Right forelimb (tissue), 1 donor: ENCODE data around the gene SLC25A48.

Experiments
- DNase-seq: peaks from one replicate; pipeline ENCODE4 v3.0.0-alpha.2; 2018

Gene SLC25A48

DNA sequence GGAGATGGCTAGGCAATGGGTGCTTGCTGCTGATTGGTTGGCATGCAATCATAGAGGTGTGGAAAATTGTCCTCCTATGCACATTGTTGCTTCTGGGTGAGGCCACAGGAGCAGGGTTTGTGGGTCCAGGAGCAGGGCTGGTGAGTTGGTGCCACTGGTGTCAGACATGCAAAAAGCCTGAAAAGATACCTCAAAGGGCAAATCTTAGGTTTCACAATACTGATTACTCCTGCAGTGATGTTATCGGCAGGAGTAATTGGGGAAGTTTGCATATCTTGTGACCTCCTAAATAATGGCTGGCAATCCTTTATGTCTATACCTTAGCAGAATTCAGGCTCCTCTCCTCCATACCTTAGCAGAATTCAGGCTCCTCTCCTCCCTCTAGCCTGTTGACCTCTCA, 25.2 kb downstream of the SLC25A48 start:
- no peak for DNase-seq

DNA sequence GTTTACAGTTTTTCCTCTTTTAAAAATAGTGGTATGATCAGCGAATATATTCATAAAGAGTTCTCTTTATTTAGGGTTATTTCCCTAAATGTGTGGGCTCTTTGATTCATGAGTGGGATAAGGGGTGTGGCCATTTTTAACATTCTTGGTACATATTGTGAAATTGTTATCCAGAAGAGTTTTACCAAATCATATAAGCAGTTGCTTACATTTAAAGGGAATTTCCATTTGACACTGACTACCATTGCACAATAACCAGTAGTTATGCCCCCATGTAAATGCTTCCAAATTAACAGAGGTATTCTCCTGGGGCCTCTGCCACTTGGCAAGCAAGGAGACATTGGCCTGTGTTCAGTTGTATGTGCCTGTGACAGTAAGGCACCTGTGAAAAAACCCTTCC, 27.2 kb downstream of the SLC25A48 start:
- DNase-seq = no peak

DNA sequence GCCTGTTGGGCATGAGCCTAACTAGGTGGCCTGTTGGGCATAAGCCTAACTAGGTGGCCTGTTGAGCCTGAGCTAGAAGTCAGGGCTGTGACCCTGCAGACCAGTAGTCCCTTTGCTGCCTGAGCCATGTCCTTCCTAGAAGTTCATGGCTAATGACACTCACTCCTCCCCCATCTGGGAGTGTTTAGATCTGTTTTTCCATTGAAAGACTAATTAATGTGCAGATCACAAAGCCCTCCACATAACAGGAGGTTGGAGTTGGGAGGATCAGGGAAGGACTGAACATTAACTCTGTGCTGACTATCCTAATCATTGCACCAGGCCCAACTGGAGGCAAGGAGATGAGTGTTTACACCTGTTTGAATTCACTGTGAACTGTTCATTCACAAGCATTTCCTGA, 27.6 kb downstream of the SLC25A48 start:
- no peak for DNase-seq

DNA sequence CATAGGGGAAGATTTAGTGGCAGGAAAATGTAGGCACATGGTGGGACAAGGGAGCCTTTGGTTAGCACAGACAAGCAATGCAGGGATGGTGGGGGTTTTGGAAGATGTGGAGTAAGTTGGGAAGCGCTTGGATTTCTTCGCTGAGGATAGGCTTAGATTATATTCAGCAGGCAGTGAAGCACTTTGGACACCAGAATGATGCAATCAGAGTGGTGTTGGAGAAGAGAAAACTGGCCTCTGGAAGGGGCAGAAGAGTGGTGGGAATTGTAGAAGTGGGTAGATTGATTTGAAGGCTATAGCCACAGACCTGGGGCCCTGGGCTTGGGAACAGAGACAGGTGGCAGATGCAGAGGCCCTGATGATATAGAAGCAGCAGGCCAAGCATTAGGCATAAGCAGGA, 28.3 kb downstream of the SLC25A48 start:
- DNase-seq = no peak

- DNase-seq = no peak
Measured at GRCh38 chr5:135864503-135865435, 30.3 kb downstream of the SLC25A48 start.

DNA sequence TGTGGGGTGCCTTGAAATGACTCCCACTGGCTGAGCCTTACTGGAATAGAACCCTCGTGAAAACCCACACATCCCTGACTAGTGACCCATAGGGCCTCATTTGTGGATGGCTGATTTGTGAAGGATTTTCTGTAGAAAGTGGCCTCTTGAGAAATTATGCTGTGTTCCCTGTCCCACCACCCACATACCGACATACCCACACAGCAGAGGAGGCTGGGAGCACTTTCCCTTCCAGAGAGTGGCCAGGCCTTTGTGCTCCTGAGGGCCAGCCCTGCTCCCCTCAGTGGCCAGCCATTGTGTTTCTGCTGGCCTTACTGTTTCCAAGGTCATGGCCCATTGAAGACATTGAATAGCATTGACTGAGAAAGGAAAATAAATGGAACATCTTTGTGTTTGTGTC, 31.6 kb downstream of the SLC25A48 start:
- no peak for DNase-seq

DNA sequence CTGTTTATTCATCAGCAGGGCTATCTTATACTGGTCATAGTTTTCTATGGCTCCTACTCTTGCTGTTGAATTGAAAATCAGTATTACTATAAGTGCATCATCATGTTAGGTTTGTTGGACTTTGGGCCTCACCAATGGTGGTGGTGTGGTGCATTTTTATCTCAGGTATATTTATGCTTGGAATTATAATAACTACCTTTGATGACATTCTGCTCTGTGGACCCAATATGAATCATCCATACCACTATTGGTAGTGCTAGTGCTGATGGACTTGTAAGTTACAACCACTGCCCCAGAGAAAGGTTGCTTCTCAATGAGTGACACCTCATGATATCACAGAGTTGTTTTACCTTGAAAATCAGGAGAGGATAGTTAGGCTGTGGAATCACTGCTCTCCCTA, 33.1 kb downstream of the SLC25A48 start:
- DNase-seq = no peak

GRCh38 chr5:135868681-135869080, 34.2 kb downstream of the SLC25A48 start:
- DNase-seq = no peak

DNA sequence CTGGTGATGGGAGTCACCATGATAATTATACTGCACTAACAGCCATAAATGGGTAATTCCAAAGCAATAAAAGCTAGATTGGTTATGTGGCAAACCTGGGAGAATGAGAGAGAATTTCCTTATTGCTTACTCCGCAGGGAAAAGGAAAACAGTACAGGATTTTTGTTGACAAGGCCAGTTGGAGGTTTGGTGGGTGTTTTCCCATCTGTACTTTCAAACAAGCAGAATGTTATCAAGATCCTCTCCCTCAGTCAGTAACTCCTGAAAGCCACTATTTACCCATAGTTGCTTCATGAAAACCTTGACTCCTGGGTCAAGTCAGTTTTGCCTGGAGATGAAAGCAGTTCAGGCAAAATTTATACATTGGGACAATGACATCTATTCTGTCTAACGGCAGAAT, 34.8 kb downstream of the SLC25A48 start:
- no peak for DNase-seq

- DNase-seq = no peak
Measured at GRCh38 chr5:135869935-135870334, 35.5 kb downstream of the SLC25A48 start.

DNA sequence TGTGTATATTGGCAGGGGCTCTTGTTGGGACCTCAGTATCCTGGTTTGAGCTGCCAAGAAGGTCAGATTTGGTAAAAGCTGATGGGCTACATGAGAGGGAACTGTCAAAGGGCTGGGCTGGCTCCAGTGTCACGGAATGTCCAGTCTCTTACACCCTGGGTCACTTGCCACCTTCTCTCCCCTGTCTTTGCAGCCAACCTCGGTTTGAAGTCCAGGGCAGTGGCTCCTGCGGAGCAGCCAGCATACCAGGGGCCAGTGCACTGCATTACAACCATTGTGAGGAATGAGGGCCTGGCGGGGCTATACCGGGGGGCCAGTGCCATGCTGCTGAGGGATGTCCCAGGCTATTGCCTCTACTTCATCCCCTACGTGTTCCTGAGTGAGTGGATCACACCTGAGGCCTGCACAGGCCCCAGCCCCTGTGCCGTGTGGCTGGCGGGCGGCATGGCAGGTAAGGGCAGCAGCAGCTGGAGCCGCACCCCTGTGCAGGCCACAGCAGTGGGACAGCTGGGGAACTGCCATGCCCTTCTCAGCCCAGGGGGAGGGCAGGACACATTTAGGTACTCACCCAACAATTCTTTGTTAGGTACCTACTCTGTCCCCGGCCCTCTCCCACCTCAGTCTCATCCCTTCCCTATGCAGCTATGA, 36.9 kb downstream of the SLC25A48 start:
- no peak for DNase-seq

GRCh38 chr5:135873831-135874230, 39.4 kb downstream of the SLC25A48 start:
- no peak for DNase-seq

DNA sequence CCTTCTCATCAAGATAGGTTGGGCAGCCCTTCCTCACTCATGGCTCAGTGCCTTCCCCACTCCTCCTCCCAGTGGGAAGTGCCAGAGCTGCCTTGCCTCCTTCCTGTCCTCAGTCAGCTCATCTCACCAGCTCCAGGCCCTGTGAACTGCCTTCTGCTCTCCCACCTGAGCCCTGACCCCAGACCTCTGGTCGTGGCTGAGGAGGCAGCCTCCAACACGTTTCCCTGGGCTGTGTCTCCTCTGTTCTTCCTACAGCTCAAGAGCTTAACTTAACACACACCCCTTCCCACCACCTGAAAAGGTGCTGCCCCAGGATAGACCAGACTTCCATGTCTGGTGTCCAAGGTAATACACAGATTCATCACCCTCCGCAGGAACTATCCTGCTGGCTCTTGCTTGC, 40.0 kb downstream of the SLC25A48 start:
- DNase-seq = no peak

DNA sequence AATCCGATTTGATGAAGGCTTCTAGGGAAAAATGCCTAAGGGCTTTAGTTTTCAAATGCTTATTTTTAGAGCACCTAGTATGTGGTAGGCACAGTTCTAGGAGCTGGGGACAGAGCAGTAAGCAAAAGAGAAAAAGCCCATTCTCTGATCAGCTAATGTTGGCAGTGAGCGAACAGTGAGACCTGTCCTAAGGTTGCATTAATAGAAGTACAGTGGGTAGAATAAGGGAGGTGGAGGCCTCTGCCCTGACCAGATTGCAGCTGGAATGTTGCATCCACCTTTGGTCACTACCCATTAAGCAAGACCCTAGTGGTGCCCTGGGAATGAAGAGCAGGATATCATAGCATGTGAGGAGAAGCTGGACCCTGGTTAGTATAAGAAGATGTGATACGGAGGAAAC, 41.1 kb downstream of the SLC25A48 start:
- DNase-seq = no peak

GRCh38 chr5:135876146-135876545, 41.7 kb downstream of the SLC25A48 start:
- no peak for DNase-seq

DNA sequence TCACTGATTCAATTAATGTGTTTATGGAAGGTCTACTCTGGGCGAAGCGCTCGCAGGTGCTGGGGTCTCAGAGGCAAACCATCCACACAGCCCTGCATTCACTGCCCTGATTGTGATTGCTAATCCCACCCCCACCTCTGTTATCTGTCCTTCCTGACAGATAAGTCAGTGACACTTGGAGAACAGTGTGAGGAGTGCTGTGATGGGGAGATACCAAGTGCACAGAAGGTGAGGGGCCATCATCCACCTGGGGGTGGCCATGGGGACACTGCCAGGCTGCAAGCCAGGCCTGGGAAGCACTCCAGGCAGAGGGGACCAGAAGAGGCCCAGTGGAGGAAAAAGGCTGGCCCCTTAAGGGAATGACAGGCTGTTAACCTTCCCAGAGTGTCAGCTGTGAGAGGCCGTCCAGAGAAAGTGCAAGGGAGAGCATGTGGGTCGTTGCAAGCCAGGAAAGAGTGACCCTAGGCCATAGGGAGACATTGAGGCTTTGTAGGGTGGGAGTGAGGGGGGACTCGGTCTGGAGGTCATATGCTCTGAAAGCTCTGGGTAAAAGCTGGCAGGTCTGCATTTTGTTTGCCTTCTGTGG, 43.2 kb downstream of the SLC25A48 start:
- DNase-seq = no peak

DNA sequence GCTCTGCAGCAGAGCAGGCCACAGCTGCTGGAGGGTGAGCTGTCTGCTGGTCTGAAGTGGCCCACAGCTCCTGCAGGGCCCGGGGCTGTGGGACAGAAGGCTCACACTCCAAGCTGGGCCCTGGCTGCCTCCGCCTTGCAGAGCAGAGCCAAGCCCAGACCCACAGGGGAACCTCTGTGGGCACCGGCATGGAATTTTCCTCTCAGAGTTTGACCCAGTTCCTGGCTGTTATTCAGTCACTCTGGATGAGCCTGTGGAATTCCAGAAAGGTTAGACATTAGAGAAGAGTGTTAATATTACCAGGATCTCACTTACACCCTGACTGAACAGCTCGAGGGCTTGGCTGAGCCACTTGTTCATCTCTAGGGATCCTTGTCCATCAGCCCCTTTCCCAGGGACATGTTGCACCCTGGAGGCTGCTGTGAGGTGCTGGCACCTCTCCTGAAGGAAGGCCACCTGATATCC, 43.7 kb downstream of the SLC25A48 start:
- DNase-seq = no peak

DNA sequence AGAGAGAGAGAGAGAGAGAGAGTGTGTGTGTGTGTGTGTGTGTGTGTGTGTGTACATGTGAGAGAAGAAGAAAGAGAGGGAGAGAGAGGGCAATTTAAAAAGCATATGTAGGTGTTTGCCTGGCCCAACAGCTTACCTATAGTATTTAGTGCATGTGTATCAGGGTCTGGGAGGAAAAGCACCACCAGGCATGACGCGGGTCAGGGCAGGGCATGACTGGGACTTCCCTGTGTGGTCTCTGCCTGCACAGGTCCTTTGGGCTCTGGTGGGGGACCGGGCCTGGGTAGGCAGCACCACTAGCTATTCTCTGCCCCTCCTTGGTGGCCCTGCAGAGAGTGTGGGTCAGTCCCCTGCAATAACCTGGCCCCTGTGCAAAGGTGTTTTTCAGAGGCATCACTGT, 45.1 kb downstream of the SLC25A48 start:
- DNase-seq = no peak

DNA sequence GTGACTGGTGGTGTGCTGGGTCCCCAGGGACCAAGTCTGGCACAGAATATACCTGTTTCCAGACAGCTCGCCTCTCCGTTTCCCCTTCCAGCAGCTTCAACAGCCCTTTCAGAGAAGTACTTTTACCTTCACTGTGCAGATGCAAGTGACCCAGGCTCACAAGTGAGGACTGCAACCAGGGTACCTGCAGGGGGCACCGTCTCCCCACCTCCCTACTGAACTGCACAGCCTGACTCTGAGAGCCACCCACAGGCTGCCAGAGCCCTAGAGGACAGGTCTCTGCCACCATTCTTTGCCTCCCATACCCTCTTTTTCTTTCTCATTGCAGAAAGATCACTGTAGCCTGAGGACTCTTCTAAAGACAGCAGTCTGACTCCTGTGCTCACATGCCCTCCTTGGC, 45.8 kb downstream of the SLC25A48 start:
- DNase-seq = no peak

GRCh38 chr5:135880801-135881200, 46.3 kb downstream of the SLC25A48 start:
- DNase-seq = no peak

- no peak for DNase-seq
Measured at GRCh38 chr5:135881244-135881643, 46.8 kb downstream of the SLC25A48 start.

DNA sequence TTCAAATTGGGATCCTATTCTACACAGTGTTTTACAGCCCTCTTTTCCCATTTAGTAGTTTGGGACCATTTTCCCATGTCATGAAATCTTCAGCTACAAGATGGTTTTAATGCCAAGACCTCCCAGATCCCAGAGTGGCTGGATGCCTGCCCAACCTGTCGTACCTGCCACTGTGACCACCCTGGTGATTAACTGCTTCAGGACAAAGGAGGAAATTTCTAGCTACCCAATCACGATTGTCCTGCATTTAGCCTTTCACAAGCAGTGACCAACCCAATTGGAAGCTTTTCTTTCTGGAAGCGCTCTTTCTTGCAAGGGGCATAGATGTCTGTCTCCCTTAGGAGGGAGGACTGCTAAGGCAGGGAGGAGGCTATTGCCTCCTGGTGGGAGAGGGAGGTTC, 47.4 kb downstream of the SLC25A48 start:
- DNase-seq = no peak

DNA sequence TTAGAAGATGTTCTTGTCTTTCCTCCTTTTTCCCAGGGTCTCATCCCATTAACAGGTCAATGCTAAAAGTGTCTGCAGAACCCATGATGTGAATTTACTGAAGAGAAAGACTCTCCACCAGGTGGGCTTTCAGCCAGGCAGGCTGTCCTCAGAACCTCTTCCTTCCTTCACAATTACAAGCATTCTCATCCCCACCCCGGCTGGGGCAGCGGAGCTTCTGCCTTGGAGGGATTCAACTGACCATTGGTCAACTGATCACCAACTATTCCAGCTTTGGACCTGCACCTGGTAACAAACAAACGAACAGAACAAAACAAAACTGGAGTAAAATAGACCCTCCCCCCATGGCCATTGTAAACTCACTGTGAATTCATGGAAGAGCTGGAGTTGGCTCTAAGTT, 48.6 kb downstream of the SLC25A48 start:
- DNase-seq = no peak

DNA sequence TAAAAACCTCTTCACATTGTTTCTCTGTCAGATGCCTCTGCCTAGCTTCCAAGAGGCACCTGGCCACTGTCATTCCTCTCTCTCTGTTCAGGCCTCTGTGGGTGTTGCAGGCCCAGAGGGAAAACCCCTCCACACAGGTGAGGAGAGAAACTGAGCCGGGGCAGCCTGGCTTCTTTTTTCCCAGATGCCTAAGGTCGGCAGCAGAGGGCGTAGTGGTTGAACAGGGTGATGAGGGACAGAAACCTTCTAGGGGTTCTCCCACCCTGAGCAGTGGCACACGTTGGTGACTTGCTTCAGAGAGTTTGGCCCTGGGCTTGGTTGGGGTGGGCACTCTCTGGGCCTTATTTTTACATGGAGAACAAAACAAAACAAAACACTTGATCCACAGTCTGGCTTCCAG, 49.0 kb downstream of the SLC25A48 start:
- DNase-seq = no peak
